Uterus (tissue), 2 donors: Measurements from ENCODE around the gene DMKN.

Experiments used
- POLR2A ChIP-seq, 2 donors: fragments of 450-650 bp; IDR thresholded peaks; one replicate each; pipeline ENCODE4 v1.6.1; 2016; ENCODE audit warnings: antibody characterized with exemption in 2 of 2, mild to moderate bottlenecking in 1 of 2, moderate library complexity in 1 of 2
- TF ChIP-seq, protein P1 (sequence below), 4 experiments: fragments of 200-600 bp in 2 of 4; fragments of 450-650 bp in 2 of 4; sonication (generic) in 2 of 4; IDR thresholded peaks; one replicate each; pipeline ENCODE4 v1.5.1; 2016 to 2019; ENCODE audit warnings: antibody characterized with exemption in 4 of 4, mild to moderate bottlenecking in 2 of 4, moderate library complexity in 1 of 4

DNA sequence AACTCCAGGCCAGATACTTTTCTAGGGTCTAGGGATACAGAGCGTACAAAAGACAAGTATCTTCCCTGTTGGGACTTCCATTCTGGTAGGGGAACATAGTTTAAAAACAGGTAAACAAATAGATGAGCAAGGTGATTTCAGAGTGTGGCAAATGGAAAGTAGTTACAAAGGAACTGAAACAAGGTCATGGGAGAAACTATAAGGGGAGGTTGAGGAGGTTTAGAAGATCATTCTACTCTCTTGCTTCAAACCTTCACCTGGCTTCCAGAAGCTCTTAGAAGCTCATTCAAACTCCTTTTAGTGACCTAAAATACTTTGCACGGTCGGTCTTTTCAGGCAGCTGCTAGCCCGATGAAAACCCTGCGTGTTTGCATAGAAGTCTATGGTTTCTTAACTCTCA lies 56.3 kb downstream of the DMKN start:
- TF ChIP-seq, protein P1, sequence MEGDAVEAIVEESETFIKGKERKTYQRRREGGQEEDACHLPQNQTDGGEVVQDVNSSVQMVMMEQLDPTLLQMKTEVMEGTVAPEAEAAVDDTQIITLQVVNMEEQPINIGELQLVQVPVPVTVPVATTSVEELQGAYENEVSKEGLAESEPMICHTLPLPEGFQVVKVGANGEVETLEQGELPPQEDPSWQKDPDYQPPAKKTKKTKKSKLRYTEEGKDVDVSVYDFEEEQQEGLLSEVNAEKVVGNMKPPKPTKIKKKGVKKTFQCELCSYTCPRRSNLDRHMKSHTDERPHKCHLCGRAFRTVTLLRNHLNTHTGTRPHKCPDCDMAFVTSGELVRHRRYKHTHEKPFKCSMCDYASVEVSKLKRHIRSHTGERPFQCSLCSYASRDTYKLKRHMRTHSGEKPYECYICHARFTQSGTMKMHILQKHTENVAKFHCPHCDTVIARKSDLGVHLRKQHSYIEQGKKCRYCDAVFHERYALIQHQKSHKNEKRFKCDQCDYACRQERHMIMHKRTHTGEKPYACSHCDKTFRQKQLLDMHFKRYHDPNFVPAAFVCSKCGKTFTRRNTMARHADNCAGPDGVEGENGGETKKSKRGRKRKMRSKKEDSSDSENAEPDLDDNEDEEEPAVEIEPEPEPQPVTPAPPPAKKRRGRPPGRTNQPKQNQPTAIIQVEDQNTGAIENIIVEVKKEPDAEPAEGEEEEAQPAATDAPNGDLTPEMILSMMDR (IDR thresholded peaks at IDR 0.05) = no peak
- TF ChIP-seq POLR2A (IDR thresholded peaks at IDR 0.05) = no peak
